Eye (tissue), 1 donor: ENCODE results near the gene ALDH3A1.
A peak's percentile ranks its signal among the peaks of the same experiment; 100 is the strongest.
"Not testable (repeated sequence)": the region's sequence is repeated elsewhere in the genome, so short reads cannot be mapped to it uniquely, and the experiment has no call there.

Experiments used
- DNase-seq: peaks from one replicate; pipeline ENCODE4 v3.0.0-alpha.2; 2015

Gene ALDH3A1

DNA sequence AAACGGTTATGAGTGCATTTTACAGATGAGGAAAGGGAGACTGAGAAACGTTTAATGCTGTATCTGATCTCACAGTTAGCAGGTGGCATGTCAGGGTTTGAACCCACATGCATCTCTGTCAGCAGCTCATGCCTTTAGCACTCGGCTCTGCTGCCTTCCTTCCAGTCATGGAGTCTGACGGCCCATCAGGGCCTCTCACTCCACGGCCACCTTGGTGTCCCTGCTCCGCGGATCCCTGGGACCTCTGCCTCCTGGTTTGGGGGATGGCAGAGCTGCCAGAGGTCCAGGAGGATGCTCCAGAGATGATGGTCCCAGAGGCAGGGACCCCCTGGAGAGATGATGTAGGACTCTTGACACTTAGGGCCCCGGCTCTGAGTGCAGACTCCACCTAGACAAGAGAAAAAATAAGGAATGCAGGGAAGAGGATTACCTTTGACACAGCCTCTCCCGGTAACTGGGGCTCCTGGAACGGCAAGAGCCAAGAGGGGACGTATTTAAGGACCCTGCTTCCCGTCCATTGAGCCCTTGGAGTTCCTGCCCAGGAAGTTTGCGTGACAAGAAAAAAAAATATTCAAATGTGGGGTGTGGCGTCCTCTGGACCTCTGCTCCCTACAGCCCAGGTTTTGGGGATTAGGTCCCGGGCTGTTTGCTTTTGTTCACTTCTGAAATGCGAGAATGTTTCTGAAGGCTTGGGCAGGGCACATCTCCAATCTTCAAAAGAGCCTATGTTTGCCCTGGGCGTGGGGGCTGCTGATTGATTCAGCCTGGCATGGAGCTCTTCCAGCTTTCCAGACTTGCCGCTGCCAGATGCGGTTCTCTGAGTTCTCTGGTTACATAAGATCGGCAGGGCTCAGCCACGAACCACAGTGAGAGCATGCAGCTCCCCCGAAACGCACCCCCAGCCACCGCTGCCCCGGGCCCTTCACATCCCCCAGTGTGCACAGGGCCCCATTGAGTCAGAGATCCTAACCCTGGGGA, at the start of gene ALDH3A1:
TSS of gene ALDH3A1 (minus strand) at position 470 of the 978 bp plus-strand sequence. CDS start 3,169 bp downstream, outside the sequence.
- DNase-seq, result peak; percentile 75

- no peak for DNase-seq
Observed at GRCh38 chr17:19796457-19796856, 48.4 kb upstream of the ALDH3A1 start.

- no peak for DNase-seq
Observed at GRCh38 chr17:19791918-19792550, 43.9 kb upstream of the ALDH3A1 start.

GRCh38 chr17:19787733-19788357, 39.7 kb upstream of the ALDH3A1 start:
- no peak for DNase-seq

GRCh38 chr17:19785854-19786253, 37.8 kb upstream of the ALDH3A1 start:
- DNase-seq, result no peak

DNA sequence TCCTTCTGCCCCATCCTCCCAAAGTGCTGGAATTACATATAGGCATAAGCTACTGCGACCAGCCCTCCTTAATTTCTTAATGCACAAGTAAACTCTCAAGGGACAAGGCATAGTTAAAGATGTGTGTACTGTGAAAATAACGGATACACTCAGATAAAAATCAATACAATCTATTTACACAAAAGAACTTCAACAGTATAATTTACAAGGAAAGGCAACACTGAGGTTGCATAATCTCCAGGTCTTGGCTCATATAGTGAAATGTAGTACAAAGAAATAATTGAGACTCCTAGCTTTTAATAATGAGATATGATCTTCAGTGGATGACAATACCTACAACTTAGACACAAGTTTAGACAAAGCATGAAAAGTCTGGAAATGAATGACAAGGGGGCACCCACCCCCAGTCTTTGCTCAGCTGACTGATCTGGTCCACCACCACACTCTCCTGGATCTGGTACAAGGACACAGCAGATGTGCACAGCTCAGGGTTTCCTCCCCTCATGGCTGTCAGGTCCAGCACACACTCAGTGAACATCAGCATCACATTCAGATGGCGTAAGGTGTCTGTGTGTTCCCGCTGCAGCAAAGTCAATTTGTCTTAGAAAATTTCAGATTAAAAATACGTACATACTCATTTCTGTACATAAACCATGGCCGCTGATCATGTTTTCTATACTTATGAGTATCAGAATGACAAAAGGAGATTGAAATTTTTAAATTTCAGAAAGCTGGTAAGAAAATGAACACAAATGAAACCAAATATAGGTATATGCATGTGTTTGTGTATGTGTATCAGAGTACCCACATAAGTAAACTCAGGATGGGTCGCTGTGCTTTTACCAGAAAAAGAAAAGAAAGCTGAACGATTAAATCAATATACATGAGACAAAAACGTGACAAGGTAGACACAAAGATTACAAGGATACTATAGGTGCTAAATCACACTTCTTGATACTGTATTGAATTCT, 33.7 kb upstream of the ALDH3A1 start:
- DNase-seq, result no peak

- DNase-seq, result no peak
Observed at GRCh38 chr17:19780846-19781245, 32.7 kb upstream of the ALDH3A1 start.

DNA sequence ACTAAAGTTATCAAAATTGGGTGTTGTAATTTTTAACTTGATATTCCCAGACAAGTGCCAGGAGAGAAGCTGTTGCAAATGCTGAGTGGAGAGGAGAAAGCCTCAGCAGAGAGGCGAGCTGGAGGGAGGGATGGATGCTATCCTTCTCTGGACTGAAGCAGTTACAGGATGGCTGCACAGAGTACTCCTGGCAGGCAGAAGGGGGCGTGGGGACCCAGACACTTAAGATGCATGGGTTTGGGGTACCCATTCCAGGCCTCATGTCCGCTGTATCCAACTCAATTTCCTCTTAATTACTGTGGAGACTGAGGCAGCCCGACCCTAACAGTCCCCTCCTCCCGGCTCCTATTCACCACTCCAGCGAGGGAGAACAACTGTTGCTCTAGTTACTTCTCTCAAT, 25.4 kb upstream of the ALDH3A1 start:
- no peak for DNase-seq

DNA sequence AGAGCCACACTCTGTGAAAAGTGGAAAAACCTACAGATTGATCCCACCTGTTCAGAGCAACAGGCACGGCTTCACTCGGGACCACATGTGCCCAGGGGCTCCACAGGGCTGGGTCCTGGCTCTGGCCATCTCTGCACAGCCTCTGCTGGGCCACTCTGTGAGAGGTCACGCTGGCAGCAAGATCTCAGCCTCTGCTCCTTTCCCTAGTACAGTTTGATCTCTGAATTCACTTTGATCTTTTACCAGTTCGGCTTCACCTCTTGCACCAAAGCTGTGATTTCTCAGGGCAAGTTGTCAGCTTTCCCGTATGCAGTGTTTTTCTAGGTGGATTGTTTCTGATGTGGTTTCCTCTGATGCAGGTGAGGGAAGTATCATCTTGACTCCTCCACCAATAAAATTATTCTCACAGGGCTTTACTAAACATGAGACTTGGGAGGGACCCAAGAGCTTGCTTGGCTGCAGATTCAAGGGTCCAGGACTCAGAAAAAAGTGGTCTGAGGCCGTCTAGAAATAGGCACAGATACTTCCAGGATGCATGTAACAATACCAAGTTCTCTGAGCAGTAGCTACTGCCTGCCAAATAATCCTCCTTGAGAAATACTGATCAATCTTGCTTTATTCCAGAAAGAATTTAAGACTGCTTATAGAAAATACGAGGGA, 24.0 kb upstream of the ALDH3A1 start:
- DNase-seq, result no peak

- DNase-seq, result no peak
Observed at GRCh38 chr17:19770985-19771735, 23.1 kb upstream of the ALDH3A1 start.

DNA sequence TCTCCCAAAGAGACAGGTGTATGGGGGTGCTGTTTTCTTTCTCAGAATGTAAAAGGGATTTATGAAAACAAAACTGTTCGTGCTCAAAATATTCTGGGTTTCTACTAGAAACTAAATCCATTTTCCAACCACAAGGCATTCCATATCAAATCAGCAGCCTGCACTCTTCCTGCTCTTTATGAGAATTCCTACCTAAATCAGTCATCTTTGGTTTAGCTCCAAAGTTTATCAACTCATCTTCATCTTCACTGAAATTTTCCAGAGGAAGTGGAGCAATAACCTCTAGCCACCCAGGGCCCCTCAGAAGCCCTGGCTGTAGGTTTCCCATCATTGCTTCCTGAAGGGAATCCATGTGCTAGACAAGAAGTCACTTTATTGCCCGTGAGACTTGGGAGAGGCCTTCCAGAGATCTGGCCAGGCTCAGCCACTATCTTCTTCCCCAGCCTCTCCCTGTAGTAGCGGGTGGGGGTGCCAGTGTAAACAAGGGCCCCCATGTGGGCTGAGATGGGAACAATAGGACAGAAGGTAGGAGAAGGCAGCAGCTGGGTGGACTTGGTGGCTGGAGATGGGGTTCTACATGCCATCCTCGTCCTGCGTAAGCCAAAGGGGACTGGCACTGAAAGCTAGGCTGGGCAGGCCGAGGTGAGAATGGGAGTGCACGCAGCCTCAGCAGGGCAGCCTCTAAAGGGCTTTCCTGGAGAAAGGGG, 22.0 kb upstream of the ALDH3A1 start:
- DNase-seq, result peak; percentile 31

GRCh38 chr17:19768046-19768782, 20.1 kb upstream of the ALDH3A1 start:
- DNase-seq, result no peak

DNA sequence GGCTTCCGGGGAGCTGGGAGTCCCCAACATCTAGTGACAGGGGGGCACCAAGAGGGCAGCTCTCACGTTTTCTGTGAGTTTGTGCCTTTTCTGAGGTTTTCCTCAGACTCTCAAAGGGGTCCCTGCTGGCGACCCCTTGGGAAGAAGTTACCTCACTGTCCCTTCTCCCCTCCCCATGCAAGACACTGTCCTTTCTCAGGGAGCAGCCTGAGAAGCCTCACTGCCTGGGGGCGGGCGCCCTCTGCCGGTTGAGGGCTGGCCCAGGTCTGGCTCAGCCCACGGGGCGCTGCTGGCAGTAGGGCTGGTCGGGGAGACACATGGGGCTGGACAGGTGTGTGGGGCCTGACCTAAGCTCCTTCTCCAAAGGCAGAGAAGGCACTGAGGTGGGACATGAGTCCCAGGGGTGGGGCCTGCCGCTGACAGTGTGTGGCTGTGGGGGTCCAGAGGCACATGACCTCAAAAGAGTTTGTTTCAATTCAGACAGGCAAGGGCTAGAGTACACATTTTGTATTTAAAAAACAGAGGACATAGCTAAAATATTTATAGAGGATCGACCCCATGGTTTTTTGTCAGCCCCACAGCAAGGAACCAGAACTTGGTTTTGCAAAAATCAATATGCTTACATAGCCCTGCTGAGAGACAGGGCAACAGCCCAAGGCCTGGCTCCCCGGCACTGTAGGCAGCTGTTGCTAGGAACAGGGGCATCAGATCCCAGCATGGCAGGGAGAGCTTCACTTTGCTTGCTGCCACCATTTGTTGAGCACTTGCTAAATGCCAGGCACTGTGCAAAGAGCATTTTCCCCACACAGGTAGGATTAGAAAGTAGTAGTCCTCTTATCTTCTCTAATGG, 18.5 kb upstream of the ALDH3A1 start:
- peak; percentile 85 for DNase-seq

DNA sequence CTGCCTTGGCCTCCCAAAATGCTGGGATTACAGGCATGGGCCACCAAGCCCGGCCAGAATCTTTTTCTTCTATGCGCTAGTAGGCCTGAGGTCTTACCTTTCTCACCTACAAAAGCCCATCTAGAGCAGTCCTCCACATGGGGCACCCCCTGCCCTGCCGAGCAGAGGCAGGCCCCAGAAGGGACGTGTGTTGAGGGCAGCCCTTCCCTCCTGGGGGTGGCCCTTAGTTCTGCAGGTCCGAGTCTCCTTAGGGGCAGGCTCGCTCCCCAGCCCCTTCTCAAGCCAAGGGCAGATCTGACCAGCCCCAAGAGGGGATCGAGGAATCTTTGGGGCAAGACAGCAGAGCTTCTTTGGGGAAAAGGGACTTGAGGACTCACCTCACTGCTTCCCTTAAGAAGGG, 17.9 kb upstream of the ALDH3A1 start:
- no peak for DNase-seq

GRCh38 chr17:19763991-19764390, 15.9 kb upstream of the ALDH3A1 start:
- DNase-seq, result not testable (repeated sequence)

DNA sequence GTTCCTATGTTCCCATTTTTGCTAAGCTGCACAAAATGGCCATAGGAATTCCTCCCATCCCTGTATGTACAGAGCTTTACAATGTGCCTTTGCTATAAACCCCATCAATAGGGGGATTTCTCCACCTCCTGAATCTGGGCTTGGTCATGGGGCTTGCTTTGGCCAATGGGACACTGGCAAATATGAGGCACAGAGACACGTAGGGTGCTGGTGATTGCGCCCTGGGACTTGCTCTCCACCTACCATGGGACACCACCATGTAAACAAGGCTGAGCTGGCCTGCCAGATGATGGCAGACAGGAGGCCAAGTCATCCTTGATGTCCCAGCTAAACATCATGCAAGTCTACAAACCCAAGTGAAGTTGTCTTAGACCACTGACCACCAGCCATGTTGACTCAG, 15.3 kb upstream of the ALDH3A1 start:
- no peak for DNase-seq

DNA sequence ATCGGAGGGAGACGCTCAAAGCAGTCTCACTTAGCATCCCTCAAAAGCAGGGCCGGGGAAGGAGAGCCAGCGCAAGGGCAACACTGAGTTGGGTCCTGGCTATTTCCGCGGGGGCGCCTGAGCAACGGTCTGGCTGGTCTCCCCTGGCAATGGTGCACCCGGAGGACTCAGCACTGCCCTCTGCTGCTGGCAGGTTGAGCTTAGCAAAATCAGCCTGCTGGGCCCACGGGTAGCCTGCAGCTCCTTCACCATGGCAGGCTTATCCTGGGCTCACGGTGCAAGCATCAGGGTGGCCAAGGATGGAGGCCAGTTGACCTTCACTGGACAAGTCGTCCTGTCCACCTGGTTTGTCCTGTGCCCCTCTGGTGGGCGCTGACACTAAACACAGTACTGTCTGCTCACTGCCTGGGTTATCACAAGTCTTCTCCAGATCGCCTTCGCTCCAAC, 14.4 kb upstream of the ALDH3A1 start:
- peak; percentile 90 for DNase-seq

DNA sequence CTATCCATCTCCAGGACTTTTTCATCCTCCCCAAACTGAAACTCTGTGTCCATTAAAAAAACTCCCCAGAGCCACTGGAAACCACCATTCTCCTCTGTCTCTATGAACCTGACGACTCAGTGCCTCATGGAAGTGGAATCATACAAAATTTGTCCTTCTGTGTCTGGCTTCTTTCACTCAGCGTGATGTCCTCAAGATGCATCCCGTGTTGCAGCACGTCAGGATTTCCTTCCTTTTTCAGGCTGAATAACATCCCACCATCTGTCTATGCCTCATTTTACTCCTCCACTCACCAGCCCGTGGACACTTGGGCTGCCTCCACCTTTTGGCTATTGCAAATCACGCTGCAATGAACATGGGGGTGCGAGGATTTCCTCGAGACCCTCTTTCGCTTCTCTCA, 12.6 kb upstream of the ALDH3A1 start:
- no peak for DNase-seq
